HEK293 (cell line): ENCODE results near the gene DDX41.
A peak's percentile ranks its signal among the peaks of the same experiment; 100 is the strongest.

Experiments used
- BCL11A ChIP-seq: fragments of 450-650 bp; formaldehyde crosslinking; IDR thresholded peaks from 2 replicates; pipeline ENCODE4 v1.5.1; 2016; ENCODE audit warnings: low read depth, missing biosample characterization, missing genetic modification characterization
- BCL6B ChIP-seq: fragments of 450-650 bp; formaldehyde crosslinking; IDR thresholded peaks from 2 replicates; pipeline ENCODE4 v1.5.1; 2017; ENCODE audit warnings: missing biosample characterization, missing genetic modification characterization
- KLF1 ChIP-seq: fragments of 450-650 bp; formaldehyde crosslinking; IDR thresholded peaks from 2 replicates; pipeline ENCODE4 v1.5.1; 2016; ENCODE audit warnings: missing biosample characterization, missing genetic modification characterization
- KLF16 ChIP-seq: fragments of 450-650 bp; formaldehyde crosslinking; IDR thresholded peaks from 2 replicates; pipeline ENCODE4 v1.5.1; 2017; ENCODE audit warnings: missing biosample characterization, missing genetic modification characterization
- MYNN ChIP-seq: fragments of 450-650 bp; formaldehyde crosslinking; IDR thresholded peaks from 2 replicates; pipeline ENCODE4 v1.5.1; 2016; ENCODE audit warnings: missing biosample characterization, missing genetic modification characterization, borderline replicate concordance
- REPIN1 ChIP-seq: fragments of 450-650 bp; formaldehyde crosslinking; IDR thresholded peaks from 2 replicates; pipeline ENCODE4 v1.5.1; 2017; ENCODE audit warnings: missing biosample characterization, missing genetic modification characterization, low read depth
- SCRT1 ChIP-seq: fragments of 450-650 bp; formaldehyde crosslinking; IDR thresholded peaks from 2 replicates; pipeline ENCODE4 v1.5.1; 2016; ENCODE audit warnings: missing biosample characterization, missing genetic modification characterization, borderline replicate concordance
- ZBTB1 ChIP-seq: fragments of 450-650 bp; formaldehyde crosslinking; IDR thresholded peaks from 2 replicates; pipeline ENCODE4 v1.5.1; 2016; ENCODE audit warnings: missing biosample characterization, missing genetic modification characterization
- ZBTB26 ChIP-seq: fragments of 450-650 bp; formaldehyde crosslinking; optimal IDR thresholded peaks from 2 replicates; pipeline ENCODE3; 2016; ENCODE audit warnings: missing biosample characterization, mild to moderate bottlenecking, missing genetic modification characterization
- ZNF174 ChIP-seq: fragments of 450-650 bp; formaldehyde crosslinking; IDR thresholded peaks from 2 replicates; pipeline ENCODE4 v1.5.0; 2017; ENCODE audit warnings: missing biosample characterization, mild to moderate bottlenecking, missing genetic modification characterization
- ZNF18 ChIP-seq: fragments of 450-650 bp; formaldehyde crosslinking; IDR thresholded peaks from 2 replicates; pipeline ENCODE4 v1.5.1; 2016; ENCODE audit warnings: missing biosample characterization, missing genetic modification characterization
- ZNF221 ChIP-seq: fragments of 450-650 bp; formaldehyde crosslinking; IDR thresholded peaks from 2 replicates; pipeline ENCODE4 v1.5.1; 2017; ENCODE audit warnings: missing biosample characterization, missing genetic modification characterization, borderline replicate concordance
- ZNF239 ChIP-seq: fragments of 450-650 bp; formaldehyde crosslinking; IDR thresholded peaks from 2 replicates; pipeline ENCODE4 v1.5.1; 2016; ENCODE audit warnings: missing biosample characterization, missing genetic modification characterization
- ZNF266 ChIP-seq: fragments of 450-650 bp; formaldehyde crosslinking; IDR thresholded peaks from 2 replicates; pipeline ENCODE4 v1.5.1; 2016; ENCODE audit warnings: missing biosample characterization, missing genetic modification characterization, low read depth
- ZNF280D ChIP-seq: fragments of 450-650 bp; formaldehyde crosslinking; IDR thresholded peaks from 2 replicates; pipeline ENCODE4 v1.5.1; 2016; ENCODE audit warnings: missing biosample characterization, missing genetic modification characterization
- ZNF311 ChIP-seq: fragments of 450-650 bp; formaldehyde crosslinking; IDR thresholded peaks from 2 replicates; pipeline ENCODE4 v1.5.1; 2017; ENCODE audit warnings: missing biosample characterization, missing genetic modification characterization, borderline replicate concordance
- ZNF354C ChIP-seq: fragments of 450-650 bp; formaldehyde crosslinking; IDR thresholded peaks from 2 replicates; pipeline ENCODE4 v1.5.1; 2016; ENCODE audit warnings: missing biosample characterization, missing genetic modification characterization, low read depth, borderline replicate concordance
- ZNF366 ChIP-seq: fragments of 450-650 bp; formaldehyde crosslinking; conservative IDR thresholded peaks from 2 replicates; pipeline ENCODE4 v1.5.1; 2016; ENCODE audit warnings: missing biosample characterization, missing genetic modification characterization
- ZNF404 ChIP-seq: fragments of 450-650 bp; formaldehyde crosslinking; IDR thresholded peaks from 2 replicates; pipeline ENCODE4 v1.5.1; 2017; ENCODE audit warnings: missing biosample characterization, missing genetic modification characterization
- ZNF449 ChIP-seq: fragments of 450-650 bp; formaldehyde crosslinking; IDR thresholded peaks from 2 replicates; pipeline ENCODE4 v1.5.1; 2017; ENCODE audit warnings: missing biosample characterization, mild to moderate bottlenecking, missing genetic modification characterization, moderate library complexity
- ZNF529 ChIP-seq: fragments of 450-650 bp; formaldehyde crosslinking; IDR thresholded peaks from 2 replicates; pipeline ENCODE4 v1.5.1; 2017; ENCODE audit warnings: missing genetic modification characterization, missing biosample characterization; ENCODE audit not compliant: insufficient replicate concordance
- ZNF549 ChIP-seq: fragments of 450-650 bp; IDR thresholded peaks from 2 replicates; pipeline ENCODE4 v1.5.1; 2018; ENCODE audit warnings: missing biosample characterization, missing genetic modification characterization, mild to moderate bottlenecking, inconsistent platforms, moderate library complexity
- ZNF571 ChIP-seq: fragments of 450-650 bp; formaldehyde crosslinking; IDR thresholded peaks from 2 replicates; pipeline ENCODE4 v1.5.0; 2017; ENCODE audit warnings: missing biosample characterization, missing genetic modification characterization
- ZNF580 ChIP-seq: fragments of 450-650 bp; formaldehyde crosslinking; IDR thresholded peaks from 2 replicates; pipeline ENCODE4 v1.5.1; 2016; ENCODE audit warnings: missing biosample characterization, missing genetic modification characterization
- ZNF677 ChIP-seq: fragments of 450-650 bp; IDR thresholded peaks from 2 replicates; pipeline ENCODE4 v1.5.0; 2018; ENCODE audit warnings: missing biosample characterization, mild to moderate bottlenecking, missing genetic modification characterization, moderate library complexity
- ZNF692 ChIP-seq: fragments of 450-650 bp; formaldehyde crosslinking; IDR thresholded peaks from 2 replicates; pipeline ENCODE4 v1.5.1; 2016; ENCODE audit warnings: missing biosample characterization, missing genetic modification characterization

The DDX41 gene

GRCh38 chr5:177516601-177517568 lies at the start of gene DDX41 (continued):
- TF ChIP-seq ZNF18 (no peak; the same call in 1 of the 2 replicates), ZNF280D (tag by site-specific recombination) (no peak), ZNF354C (no peak), ZBTB26 (tag by site-specific recombination) (peak; percentile 97), ZNF239 (tag by site-specific recombination) (no peak), ZNF449 (tag by site-specific recombination) (peak; percentile 94), MYNN (tag by site-specific recombination) (no peak; the same call in 1 of the 2 replicates), ZBTB1 (tag by site-specific recombination) (no peak), SCRT1 (tag by site-specific recombination) (no peak; the same call in 1 of the 2 replicates), ZNF221 (tag by site-specific recombination) (no peak), ZNF692 (peak; percentile 93), ZNF174 (no peak), ZNF549 (no peak), REPIN1 (tag by site-specific recombination) (peak; percentile 68; the same call in 1 of the 2 replicates), ZNF404 (tag by site-specific recombination) (no peak), ZNF266 (tag by site-specific recombination) (no peak), ZNF571 (no peak), BCL11A (no peak), KLF1 (tag by site-specific recombination) (peak; percentile 85), ZNF366 (tag by site-specific recombination) (peak; percentile 85), ZNF677 (tag by site-specific recombination) (no peak), KLF16 (tag by site-specific recombination) (no peak; the same call in 1 of the 2 replicates), ZNF580 (tag by site-specific recombination) (peak; percentile 96), ZNF529 (tag by site-specific recombination) (no peak), ZNF311 (tag by site-specific recombination) (no peak), BCL6B (tag by site-specific recombination) (no peak)
